GM19395 (cell line): Measurements from ENCODE around the gene SLC46A2.

Experiments used
- ATAC-seq: cut with Tn5 transposase; IDR thresholded peaks from one replicate; pipeline ENCODE4 v1.9.1; 2021; ENCODE audit warnings: mild to moderate bottlenecking, moderate library complexity; ENCODE audit not compliant: unreplicated experiment

The SLC46A2 gene, protein sequence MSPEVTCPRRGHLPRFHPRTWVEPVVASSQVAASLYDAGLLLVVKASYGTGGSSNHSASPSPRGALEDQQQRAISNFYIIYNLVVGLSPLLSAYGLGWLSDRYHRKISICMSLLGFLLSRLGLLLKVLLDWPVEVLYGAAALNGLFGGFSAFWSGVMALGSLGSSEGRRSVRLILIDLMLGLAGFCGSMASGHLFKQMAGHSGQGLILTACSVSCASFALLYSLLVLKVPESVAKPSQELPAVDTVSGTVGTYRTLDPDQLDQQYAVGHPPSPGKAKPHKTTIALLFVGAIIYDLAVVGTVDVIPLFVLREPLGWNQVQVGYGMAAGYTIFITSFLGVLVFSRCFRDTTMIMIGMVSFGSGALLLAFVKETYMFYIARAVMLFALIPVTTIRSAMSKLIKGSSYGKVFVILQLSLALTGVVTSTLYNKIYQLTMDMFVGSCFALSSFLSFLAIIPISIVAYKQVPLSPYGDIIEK

DNA sequence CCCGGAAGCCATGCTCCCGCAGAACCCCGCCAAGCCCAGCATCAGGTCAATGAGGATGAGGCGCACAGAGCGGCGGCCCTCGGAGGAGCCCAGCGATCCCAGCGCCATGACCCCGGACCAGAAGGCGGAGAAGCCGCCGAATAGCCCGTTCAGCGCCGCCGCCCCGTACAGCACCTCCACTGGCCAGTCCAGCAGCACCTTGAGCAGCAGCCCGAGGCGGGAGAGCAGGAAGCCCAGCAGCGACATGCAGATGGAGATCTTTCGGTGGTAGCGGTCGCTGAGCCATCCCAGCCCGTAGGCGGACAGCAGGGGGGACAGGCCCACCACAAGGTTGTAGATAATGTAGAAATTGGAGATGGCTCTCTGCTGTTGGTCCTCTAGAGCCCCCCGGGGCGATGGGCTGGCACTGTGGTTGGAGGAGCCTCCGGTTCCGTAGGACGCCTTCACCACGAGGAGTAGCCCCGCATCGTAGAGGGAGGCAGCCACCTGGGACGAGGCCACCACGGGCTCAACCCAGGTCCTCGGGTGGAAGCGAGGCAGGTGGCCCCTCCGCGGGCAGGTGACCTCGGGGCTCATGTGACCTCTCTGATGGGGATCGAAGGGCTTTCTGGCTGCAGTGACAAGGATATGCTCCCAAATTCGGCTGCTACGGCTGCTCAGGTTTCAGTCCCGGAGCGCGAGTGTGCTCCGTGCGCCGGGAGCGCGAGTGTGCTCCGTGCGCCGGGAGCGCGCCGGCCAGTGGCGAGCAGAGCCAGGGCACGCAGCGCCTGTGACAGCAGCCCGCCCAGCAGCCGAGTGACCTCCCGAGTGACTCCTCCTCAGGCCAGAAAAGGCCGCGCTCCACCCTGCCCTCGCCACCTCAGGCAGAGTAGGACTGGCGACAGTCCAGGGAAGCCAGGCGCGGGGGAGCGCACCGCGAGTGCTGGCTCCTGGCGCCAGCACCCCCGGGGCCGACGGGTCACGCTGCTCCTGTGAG is at the start of gene SLC46A2:
Gene SLC46A2, minus strand, starts transcription at position 771 of the 976 bp plus-strand sequence. Its CDS starts 195 bp downstream, at position 576.
- no peak for ATAC-seq

DNA sequence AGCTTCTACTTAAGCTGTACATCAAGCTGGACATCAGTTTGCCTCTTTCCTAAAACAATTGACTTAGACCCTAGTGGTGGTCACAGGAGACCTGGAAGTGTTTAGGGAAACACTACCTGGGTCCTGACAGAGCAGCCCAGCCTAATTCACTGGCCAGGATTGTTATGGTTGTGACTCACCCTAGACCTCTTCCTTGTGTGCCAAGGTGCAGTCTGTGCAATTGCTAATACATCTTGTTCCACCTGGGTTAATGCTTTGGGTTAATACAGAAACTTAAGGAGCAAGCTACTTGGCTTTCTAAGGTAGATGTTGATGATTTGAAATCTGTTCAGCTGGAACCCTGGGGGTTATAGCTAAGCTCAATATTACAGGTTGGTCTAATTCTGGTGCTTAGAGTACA is 48.7 kb upstream of the SLC46A2 start:
- ATAC-seq = no peak

DNA sequence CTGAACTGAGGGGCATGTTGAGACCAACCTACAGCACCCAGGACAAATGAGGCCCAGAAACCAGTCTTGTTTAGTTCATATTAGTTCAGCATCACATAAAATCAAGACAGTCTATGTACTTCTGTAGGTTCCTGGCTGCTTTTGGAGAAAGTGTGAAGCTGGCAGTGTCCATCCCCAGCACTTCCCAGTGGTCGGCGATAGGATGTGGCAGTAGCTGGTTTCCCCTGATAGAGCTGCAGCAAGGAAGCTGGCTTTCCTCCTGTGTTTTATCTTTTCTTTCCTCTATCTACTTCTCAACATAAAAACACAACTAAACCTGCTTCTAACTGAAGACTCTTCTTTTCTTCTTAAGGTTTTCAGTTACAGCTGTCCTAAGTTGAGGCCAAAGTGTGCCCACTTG is 43.0 kb upstream of the SLC46A2 start:
- ATAC-seq = no peak

DNA sequence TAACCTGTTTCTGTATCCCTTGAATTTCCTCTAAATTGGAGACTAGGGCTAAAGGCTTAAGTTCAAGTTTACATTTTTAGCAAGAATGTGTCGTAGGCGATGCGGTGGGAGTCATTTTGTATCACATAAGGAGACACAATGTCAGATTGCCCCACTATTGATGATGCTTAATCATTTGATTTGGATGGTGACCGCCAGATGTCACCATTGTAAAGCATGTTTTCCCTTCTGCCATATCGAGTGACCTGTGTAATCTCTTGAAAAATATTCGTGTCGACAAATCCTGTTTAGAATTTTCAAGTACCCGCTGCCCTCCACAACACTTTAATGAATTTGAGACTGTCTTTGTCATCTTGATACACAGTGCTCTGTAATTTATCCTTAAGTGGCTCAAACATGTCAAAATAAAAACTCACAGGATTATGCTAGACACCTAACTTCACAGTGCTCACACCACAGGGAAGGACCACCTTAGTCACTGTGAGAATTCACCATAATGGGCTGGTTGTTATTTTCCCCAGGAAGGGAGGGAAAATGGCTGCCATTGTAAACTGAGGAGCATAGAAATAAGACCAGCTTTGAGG is 34.5 kb upstream of the SLC46A2 start:
- no peak for ATAC-seq

DNA sequence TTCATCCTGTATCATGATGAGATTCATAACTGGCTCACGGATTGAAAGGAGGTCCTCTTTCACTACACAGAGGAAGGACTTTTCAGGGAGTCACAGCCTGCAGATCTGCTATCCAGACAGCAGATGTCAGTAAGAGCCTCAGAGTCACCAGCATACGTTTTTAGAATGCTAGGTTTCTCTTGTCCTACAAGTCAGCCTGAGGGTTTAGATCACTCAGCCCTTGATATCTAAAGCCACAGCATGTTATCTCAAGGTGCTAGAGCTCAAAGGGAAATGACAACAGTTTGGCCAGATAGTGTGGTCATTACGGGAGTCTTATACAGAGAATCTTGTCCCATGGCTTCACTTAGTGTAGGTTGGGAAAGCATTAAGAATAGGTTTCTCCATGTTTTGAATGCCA is 30.9 kb upstream of the SLC46A2 start:
- ATAC-seq = no peak

DNA sequence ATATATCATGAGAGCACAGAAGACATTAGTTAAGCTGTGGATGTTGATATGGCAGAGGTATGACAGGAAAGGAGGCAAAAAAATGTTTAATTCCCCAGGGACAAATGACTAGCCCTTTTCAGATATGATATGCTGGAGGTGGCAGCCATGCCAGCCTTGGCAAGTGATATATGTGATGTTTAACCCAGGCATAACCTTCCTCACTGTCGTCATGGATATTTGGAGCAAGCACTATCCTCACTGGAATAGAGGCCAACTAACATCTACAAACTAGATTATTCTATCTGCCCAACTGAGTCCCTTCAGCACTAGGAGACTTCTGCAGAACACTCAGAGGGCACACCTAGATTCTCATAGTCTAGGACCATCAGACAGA is 27.3 kb upstream of the SLC46A2 start:
- no peak for ATAC-seq

DNA sequence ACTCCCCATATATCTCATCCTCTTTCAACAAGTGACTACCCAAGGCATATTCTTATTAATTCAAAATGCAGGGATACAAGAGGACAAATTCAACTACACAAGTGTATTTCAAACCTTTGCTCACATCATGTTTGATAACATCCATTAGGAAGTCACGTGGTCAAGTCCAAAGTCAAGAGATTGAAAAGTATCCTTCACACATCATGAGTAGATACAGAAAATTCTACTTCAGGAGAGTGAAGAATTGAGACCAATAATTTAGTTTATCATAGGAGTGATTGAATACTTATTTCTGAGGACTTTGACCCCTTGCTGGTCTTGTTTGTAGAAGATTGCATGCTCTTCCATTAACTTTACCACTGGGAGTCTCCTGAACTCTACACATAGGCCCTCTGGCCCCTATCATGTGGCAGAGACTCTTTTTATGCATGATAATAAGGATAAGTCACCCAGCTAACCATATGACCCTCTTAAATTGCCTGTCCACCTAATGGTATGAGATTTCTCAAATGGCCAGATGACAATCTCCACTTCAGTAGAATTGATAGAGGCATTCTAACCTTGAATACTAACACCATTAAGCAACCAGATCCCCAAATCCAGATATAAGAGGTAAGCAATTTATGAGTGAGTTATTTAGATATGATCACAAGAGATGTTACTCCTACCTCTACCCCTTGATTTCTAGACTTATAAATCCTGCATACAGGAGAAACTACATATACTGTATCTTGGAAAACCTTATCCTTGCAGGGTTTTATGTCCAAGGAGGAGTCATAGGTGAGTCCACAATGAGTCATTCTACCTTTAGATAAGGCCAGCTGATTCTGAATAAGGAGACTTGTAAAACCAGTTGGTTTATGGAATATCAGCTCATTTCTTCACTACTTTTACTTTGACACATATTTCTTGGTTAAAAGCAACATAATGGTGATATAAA is 26.6 kb upstream of the SLC46A2 start:
- no peak for ATAC-seq

DNA sequence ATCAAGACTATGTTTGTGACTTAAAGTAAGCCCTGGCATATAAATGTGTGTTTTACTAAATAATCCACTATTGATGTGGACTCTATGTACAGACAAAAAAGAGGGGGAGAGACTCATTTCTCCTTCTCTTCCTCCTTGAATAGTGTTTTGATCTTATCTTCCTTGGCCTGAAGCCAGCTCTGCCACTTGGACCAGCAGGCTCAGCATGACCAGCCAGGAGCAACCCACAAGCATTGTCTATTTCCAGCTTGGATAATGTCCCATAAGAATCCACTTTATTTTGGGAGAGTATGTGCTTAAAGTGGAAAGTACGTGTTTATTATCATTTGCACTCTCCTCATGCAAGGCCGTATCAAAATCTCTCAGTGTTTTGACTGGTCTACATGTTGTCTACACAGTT is 23.8 kb upstream of the SLC46A2 start:
- no peak for ATAC-seq

DNA sequence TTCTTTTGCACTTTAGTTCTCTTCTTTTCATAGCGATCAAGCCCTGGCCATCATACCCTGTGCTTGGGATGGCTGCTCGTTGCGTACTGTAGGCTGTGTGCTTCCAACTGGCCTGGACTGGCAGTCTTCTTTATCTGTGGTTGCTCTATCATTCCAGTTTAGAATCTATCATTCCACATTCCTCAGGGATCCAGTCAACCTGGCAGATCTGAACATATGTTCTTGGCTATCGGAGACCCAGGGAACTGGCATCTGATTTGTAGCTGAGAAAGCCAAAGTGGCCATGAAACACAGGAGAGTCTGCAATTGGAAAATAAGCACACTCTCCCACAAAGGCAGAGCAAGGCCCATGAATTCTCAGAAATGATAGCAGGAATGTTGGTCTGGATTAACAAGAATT is 22.6 kb upstream of the SLC46A2 start:
- ATAC-seq = no peak

DNA sequence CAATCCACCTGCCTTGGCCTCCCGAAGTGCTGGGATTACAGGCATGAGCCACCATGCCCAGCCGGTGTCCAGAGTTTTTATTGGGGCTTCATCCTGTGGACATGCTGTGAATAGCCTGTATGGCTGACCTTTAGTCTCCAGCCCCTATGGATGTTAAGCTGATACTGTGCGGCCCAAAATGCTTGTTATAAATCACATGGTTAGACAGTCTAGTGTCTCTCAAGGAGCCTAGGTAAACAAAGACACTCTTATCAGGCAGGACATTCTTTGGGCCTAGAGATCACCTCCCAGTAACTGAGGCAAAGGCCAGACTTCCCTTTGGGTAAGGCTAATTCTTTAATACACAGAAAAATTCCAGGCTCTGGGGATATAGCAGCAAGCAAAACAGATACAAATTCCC is 22.0 kb upstream of the SLC46A2 start:
- ATAC-seq = no peak

DNA sequence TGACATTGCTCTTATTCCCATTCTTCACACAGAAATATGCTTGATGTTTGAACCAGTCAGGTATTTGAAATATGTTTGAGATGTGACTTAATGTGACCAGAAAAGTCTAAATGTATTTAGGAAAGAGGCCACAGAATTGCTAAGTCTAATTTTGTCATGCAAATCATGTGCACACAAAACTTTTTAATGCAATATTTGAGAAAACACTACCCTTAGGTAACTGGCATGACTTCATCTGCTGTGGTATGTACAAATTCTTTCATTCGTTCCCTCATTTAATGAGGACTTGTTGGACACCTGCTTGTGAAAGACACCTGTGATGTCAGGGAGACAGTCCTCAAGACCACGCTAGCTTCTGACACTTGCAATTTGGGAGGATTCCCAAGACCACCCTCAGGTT is 21.1 kb upstream of the SLC46A2 start:
- ATAC-seq = no peak

DNA sequence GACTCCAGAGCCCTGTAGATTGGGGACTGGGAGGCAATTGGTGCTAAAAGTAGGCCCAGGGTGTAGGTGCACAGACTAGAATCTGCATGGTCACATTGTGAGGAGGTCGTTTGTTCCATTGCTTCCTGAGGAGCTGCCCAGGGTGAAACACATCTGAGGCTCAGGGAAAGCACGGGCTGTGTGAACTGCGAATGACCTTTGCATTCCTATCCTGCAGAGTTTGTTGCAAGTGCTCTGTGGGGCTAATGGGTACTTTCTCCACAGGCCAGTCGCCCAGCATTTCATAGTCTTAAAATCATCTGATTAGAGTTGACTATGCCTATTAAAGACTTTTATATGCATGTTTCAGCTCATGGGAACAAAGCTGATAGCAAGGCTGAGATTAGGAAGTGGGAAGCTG is 14.4 kb upstream of the SLC46A2 start:
- ATAC-seq = no peak

DNA sequence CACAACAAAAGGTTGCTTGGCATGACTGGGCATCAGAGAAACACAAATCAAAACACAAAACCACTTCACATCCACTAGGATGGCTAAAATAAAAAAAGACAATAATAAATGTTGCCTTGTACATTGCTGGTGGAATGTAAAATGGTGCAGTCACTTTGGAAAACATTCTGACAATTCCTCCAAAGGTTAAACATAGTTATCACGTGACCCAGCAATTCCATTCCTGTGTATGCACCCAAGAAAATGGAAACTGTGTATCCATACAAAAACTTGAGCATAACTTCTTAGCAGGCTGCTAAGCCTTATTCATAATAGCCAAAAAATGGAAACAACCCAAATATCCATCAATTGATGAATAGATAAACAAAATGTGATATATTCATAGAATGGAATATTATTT is 10.2 kb upstream of the SLC46A2 start:
- no peak for ATAC-seq

DNA sequence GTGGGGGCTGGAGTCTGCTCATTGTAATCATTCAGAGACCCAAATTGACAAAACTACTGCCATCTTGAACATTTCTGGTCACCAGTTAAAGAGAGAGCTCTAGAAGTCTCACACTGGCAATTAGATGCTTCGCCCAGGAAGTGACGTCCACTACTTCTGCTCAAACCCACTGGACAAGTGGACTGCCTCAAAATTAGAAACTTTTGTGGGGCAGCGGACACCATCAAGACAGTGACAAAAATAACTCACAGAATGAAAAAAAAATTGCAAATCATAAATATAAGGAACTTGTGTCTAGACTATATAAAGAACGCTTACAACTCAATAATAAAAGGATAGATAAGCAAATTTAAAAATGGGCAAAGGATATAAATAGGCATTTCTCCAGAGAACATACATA is 9.8 kb upstream of the SLC46A2 start:
- no peak for ATAC-seq

DNA sequence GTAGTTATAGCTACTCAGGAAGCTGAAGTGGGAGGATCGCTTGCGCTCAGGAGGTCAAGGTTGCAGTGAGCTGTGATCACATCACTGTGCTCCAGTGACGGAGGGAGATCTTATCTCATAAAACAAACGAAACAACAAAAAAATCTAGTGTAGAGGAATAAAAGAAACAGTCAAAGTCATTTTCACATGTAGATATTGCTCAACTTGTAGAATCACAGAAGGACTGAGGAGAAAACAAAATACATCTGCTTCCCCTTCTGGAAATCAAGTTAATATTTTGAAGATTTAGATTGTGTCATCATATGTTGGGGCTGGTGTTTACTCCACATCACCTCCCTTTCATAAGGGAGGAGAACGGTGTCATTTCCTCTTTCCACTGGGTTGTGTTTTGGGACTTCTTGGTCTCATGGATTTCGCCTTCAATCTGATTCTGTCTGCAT is 8.2 kb upstream of the SLC46A2 start:
- no peak for ATAC-seq

DNA sequence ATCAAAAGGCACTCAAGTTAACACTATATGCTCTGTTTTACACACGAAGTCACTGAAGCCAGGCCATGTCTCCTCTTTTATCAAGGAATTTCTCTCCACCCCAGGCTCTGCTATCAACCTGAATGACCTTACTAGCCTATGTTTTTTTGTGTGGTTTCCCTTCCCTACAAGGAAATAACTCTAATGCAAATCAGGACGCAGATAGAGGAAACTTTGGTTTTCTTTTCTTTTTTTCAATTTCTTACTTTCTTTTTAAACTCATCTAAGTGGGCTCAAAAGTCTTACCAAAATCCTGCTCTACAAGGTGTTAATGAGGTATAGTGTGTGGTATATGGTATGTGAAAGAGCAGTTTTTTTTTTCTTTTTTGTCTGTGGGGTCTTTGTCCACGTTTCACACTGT is 5.5 kb upstream of the SLC46A2 start:
- ATAC-seq = no peak

DNA sequence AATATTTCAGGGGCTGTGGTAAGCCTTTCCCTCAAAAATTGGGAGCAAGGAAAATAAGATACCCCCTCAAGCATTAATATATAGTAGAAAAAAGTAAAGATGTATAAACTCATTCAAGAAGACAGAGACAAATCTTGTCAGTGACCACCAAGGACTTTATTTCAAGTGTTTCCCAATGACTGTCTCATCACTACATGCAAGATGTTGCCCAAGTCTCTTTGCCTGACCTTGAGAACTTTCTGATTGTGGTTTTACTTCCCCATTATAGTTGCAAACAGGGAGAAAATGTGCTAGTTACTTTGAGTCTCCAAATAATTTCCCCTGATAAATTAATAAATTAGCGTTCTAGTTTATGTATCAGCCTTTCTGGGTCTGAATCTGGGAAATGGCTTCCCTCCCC is 4.0 kb upstream of the SLC46A2 start:
- no peak for ATAC-seq

DNA sequence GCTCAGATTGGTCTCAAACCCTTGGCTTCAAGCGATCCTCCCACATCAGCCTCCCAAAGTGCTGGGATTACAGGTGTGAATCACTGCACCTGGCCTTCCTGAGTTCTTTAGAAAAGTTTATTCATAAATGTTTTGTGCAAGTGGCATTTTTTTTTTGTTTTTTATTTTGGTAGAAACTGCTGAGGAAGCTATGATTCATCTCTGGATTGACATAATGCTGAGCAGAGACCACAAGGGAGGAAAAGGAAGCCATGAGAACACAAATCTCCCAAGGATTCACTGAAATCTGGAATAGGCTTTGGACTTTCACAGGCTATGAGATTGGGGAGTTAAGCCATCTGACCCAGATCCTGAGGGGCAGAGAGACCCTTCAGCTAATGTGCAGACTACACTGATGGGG is 3.4 kb upstream of the SLC46A2 start:
- ATAC-seq = no peak

DNA sequence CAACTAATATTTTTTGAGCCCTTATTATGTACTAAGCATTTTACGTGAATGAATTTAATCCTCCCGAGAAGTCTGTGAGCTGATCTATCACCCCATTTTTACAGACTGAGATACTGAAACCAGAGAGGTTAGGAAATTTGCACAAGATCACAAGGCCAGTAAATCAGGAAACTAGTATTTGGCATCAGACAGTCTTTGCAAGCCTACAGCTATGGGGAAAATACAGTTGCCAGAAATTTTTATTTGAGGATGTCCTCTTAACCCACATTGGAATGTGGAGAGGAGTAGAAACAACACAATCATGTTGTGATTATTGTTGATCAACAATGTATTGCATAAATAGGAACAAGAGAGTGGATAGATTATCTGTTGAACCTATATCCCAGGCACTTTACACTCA is 2.3 kb upstream of the SLC46A2 start:
- ATAC-seq = no peak

DNA sequence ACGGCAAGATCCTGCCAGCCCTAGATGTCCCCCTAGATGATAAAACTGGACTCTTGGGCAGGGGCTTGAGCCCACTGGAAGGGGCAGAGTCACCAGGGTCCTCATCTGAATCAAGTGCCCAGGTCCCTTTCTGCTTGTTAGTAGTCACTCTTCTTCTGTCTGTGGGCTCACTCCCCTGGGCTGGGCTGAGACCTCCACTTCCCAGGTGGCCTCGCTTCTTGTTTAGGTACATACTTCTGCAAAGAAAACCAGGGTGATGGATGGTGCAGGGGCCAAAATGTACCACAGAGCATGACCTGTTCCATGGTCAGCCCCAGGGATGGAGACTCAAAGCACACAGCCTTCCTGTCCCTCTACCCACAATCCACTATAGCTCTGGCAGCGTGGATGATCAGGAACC is 845 bp upstream of the SLC46A2 start:
- no peak for ATAC-seq
